GM23338 (cell line): Measurements from ENCODE around the gene TP53. TPM values are rescaled to one million over a fixed set of nuclear protein-coding genes. Genes with fewer than 3 reads are reported as not detected.

Source experiments
- CTCF ChIP-seq, 2 experiments: fragments of 200-600 bp in 1 of 2; sonication (generic) in 1 of 2; conservative IDR thresholded peaks; 2 replicates each; pipeline versions ENCODE4 v1.5.1 to v1.6.1; 2016 to 2017; ENCODE audit warnings: antibody characterized with exemption in 2 of 2, low read depth in 2 of 2, mild to moderate bottlenecking in 2 of 2, moderate library complexity in 1 of 2
- JUNB ChIP-seq: IDR thresholded peaks from one replicate; pipeline ENCODE4 v1.6.1; 2016; ENCODE audit warnings: antibody characterized with exemption; ENCODE audit not compliant: unreplicated experiment
- NANOG ChIP-seq: IDR thresholded peaks from 2 replicates; pipeline ENCODE4 v1.6.1; 2016; ENCODE audit warnings: antibody characterized with exemption, borderline replicate concordance
- POLR2AphosphoS5 ChIP-seq: IDR thresholded peaks from 2 replicates; pipeline ENCODE4 v1.6.1; 2016; ENCODE audit warnings: antibody characterized with exemption, low read depth
- REST ChIP-seq: IDR thresholded peaks from one replicate; pipeline ENCODE4 v1.6.1; 2018; ENCODE audit warnings: antibody characterized with exemption; ENCODE audit not compliant: unreplicated experiment
- ZNF114 ChIP-seq: fragments of 250-450 bp; sonication (Bioruptor Pico); IDR thresholded peaks from 2 replicates; pipeline ENCODE4 v1.5.0; 2020; ENCODE audit warnings: mild to moderate bottlenecking, moderate library complexity
- ZNF462 ChIP-seq: fragments of 250-450 bp; sonication (Bioruptor Pico); IDR thresholded peaks from 2 replicates; pipeline ENCODE4 v1.5.0; 2020; ENCODE audit warnings: mild to moderate bottlenecking, moderate library complexity
- polyA plus RNA-seq: library from polyadenylated mRNA; unstranded; fragments of >200 nt; fragmentation: Nextera tagmentation; extraction: Ambion mirVana; gene quantifications from 2 replicates; pipeline ENCODE4 v1.2.1, GENCODE V29; 2016
- total RNA-seq: library from RNA; depleted of rRNA; stranded (reverse); fragments of >200 nt; shearing (Covaris generic); gene quantifications from 2 replicates; pipeline ENCODE4 v1.2.3, GENCODE V29; 2014

Gene TP53
- total and polyA plus RNA-seq, 2 experiments from 2014 or later, result 119 to 154 TPM

GRCh38 chr17:7646457-7646856 lies 40.8 kb downstream of the TP53 start (continued):
- no peak for TF ChIP-seq ZNF462
- TF ChIP-seq ZNF114 (CRISPR knock-in tag), result no peak
- TF ChIP-seq POLR2AphosphoS5, result no peak
- TF ChIP-seq CTCF (conservative IDR thresholded peaks at IDR 0.05; ENCODE audit: low read depth in 2 of 2), result no peak
- no peak for TF ChIP-seq NANOG
- no peak for TF ChIP-seq REST
- TF ChIP-seq JUNB, result no peak
